ENCODE measurements around the gene SGCD.

The SGCD gene

DNA sequence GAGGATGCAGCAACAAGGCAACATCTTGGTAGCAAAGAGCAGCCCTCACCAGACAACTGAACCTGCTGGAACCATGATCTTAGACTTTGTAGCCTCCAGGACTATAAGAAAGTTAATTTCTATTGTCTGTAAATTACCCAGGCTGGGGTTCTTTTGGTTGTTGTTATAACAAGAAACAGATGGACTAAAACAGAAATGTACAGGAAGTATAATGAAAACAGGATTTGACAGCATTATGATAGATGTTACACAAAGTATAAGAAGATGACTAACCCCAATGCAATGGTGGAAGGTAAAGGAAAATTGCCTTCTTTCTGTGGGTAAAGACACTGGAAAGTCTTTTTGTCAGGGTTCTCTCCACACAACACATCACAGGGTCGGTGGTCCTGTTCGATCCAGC lies 204.2 kb downstream of the SGCD start:
- Histone ChIP-seq H3K4me1 (no peaks in the 10 kb centered on the region), H3K9me3 (no peaks in the 10 kb centered on the region), H3K4me3 (no peak overlapping the region), H3K27me3 (ENCODE audit: low read depth) (no peaks in the 10 kb centered on the region), H3K36me3 (replicated peaks) (no peaks in the 10 kb centered on the region)
- in situ Hi-C loops (cut with MboI; ENCODE audit: low sequenced_read_pairs): no loop called here
- DNase-seq (ENCODE audit: low spot score in 2 of 2): no peak

DNA sequence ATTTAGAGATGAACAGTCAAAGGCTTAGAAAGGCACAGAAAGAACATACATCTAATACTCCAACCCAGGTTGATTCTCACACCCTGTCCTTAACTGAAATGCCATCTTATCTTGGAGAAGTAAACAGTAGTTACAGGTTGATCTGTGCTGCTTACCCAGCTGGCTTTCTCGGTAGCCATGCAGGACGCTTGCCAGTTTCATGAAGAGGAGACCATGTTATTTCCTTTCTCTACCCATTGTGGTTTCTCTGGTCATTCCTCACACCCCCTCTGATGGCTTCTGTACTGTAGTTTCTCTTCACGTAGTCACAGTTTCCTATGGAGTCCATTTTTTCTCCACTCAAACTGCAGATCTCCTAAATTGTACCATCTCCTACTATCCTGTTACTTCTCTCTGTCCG lies 206.0 kb downstream of the SGCD start:
- H3K4me3 ChIP-seq: no peak overlapping the region
- H3K4me1 ChIP-seq: no peaks in the 10 kb centered on the region
- H3K27me3 ChIP-seq (ENCODE audit: low read depth): no peaks in the 10 kb centered on the region
- in situ Hi-C loops (cut with MboI; ENCODE audit: low sequenced_read_pairs): no loop called here
- DNase-seq (ENCODE audit: low spot score in 2 of 2): no peak
- no peaks in the 10 kb centered on the region for H3K9me3 ChIP-seq
- H3K36me3 ChIP-seq (replicated peaks): no peaks in the 10 kb centered on the region

DNA sequence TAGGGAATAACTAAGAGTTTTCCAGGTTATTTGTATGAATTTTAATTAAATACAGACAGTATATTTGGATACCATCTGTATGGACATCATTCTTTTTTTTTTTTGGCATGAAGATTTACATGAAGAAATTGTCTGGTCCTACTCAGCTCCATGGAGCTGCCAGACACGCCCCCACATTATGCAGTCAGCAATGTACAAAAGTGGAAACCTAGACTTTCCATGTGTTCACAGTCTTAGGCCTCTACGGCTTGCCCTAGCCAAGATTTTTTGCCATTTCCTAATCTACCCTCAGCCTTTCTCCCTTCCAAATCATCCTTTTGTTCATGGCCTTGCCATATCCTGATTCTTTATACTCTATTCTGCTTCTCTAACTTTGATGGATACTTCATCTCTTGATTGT lies 207.1 kb downstream of the SGCD start:
- Histone ChIP-seq H3K27me3 (ENCODE audit: low read depth) (no peaks in the 10 kb centered on the region), H3K36me3 (replicated peaks) (no peaks in the 10 kb centered on the region), H3K4me3 (no peak overlapping the region), H3K9me3 (no peaks in the 10 kb centered on the region), H3K4me1 (no peaks in the 10 kb centered on the region)
- in situ Hi-C loops (cut with MboI; ENCODE audit: low sequenced_read_pairs): no loop called here
- no peak for DNase-seq (ENCODE audit: low spot score in 2 of 2)

DNA sequence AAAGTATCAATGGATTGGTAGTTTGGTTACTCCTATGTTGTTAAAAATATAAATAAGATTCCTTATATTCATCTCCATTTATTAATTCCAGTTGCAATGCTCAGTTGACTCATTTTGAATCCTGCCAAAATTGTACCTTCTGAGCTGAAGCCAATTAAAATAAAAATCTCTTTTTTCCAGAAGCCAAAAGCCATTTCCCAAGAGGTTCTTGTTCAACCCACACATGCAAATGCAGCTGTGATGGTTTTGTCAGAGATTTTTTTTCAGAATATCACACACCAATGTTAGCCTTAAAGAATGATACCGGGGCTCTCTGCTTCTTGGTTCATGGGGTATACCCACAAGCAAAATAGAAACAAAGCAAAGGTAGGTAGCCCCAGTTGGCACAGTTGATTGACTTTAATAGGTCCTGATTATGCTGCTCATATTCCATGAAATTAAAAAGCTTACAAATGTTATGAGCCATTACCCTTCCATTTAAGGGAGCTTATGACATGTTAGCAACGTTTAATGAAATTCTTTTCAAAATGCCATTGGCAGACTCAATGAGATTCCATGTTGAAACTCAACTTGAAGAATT lies 208.0 kb downstream of the SGCD start:
- in situ Hi-C loops (cut with MboI; ENCODE audit: low sequenced_read_pairs): no loop called here

DNA sequence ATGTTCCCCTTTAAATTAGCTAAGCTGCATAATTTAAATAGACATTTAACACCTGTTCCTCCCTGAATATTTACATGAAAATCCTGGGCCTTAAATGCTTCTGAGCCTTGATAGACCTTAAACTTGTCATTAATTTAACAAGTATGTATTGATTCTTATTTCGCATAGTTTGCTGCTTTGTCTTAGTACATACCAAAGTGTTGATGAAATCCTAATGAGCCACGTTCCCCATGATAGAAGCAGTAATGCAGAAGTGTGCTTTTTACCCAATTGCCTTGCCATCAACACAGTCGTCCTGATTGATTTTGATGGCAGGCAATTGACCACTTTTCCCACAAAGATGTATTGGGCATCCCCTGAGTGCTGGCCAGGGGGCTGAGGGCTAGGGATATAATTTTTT lies 213.5 kb downstream of the SGCD start:
- in situ Hi-C loops (cut with MboI; ENCODE audit: low sequenced_read_pairs): no loop called here
- no peak overlapping the region for H3K4me3 ChIP-seq
- no peaks in the 10 kb centered on the region for H3K36me3 ChIP-seq (replicated peaks)
- no peak for DNase-seq (ENCODE audit: low spot score in 2 of 2)
- H3K4me1 ChIP-seq: peaks cover 27% of the 10 kb centered on the region
- H3K27me3 ChIP-seq (ENCODE audit: low read depth): no peaks in the 10 kb centered on the region
- no peaks in the 10 kb centered on the region for H3K9me3 ChIP-seq

More for the DNA sequence above, 208.0 kb downstream of the SGCD start:
- no peaks in the 10 kb centered on the region for H3K4me1 ChIP-seq
- H3K36me3 ChIP-seq (replicated peaks): no peaks in the 10 kb centered on the region
- H3K4me3 ChIP-seq: no peak overlapping the region
- no peaks in the 10 kb centered on the region for H3K27me3 ChIP-seq (ENCODE audit: low read depth)
- no peaks in the 10 kb centered on the region for H3K9me3 ChIP-seq
- DNase-seq (ENCODE audit: low spot score in 2 of 2): no peak

DNA sequence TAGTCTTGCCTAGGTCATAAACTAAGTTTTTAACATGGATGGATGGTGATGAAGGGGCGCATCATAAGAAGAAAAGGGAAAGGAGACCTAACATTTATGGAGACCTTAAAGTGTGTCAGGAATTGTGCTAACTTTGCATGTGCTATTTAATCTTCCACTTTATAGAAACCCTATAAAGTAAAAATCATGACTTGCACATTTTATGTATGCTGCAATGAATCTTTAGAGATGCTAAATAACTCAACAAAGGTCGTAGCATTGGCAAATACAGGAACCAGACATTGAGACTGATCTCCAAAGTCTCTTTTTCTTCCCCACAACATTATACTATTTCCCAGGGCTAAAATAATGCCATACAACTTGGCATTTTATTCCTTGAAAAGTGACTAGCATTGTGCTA lies 214.6 kb downstream of the SGCD start:
- Histone ChIP-seq H3K9me3 (no peaks in the 10 kb centered on the region), H3K4me1 (peaks cover 27% of the 10 kb centered on the region), H3K36me3 (replicated peaks) (no peaks in the 10 kb centered on the region), H3K27me3 (ENCODE audit: low read depth) (no peaks in the 10 kb centered on the region), H3K4me3 (no peak overlapping the region)
- peak in 1 of 2 experiments; percentile 59 for DNase-seq (ENCODE audit: low spot score in 2 of 2)
- in situ Hi-C loops (cut with MboI; ENCODE audit: low sequenced_read_pairs): no loop called here

DNA sequence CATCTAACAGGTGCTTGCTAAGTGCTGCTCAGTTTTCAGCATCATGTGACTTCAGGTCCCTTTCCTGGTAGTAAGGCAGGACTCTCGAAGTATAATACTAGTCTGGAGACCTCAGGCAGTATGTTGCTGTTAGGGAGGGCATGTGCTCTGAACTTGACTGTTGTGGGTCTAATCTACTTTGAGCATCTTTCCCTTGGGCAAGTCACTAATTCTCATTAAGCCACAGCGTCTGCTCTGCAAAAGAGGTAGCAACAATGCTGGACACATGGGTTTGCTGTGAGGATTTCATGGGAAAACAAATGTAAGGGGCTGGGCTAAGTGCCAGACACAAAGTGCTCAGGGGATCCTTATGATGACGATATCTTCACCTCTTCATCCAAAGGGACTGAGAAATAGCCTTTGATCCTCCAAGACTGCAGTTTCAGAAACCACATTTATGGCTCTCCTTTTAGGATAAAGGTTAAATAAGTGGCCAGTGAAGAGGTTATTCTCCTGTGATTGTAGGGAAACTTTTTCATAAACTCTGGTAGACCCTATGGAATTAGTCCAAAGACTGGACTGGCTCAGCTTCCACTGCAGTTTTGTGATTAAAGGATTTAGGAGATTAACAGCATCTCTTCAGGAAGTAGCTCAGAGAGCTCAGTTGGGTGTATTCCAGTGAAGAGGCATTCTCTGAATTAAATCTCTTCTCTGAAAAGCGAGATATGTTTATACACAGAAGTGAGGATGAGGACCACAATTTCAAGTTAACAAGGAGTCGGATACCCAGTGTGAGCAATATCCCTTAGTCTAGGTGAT lies 216.6 kb downstream of the SGCD start:
- no peak overlapping the region for H3K4me3 ChIP-seq
- DNase-seq (ENCODE audit: low spot score in 2 of 2): peak; percentile 53 to 54
- no peaks in the 10 kb centered on the region for H3K36me3 ChIP-seq (replicated peaks)
- H3K9me3 ChIP-seq: no peaks in the 10 kb centered on the region
- in situ Hi-C loops (cut with MboI; ENCODE audit: low sequenced_read_pairs): no loop called here
- H3K4me1 ChIP-seq: peaks cover 27% of the 10 kb centered on the region
- H3K27me3 ChIP-seq (ENCODE audit: low read depth): no peaks in the 10 kb centered on the region

DNA sequence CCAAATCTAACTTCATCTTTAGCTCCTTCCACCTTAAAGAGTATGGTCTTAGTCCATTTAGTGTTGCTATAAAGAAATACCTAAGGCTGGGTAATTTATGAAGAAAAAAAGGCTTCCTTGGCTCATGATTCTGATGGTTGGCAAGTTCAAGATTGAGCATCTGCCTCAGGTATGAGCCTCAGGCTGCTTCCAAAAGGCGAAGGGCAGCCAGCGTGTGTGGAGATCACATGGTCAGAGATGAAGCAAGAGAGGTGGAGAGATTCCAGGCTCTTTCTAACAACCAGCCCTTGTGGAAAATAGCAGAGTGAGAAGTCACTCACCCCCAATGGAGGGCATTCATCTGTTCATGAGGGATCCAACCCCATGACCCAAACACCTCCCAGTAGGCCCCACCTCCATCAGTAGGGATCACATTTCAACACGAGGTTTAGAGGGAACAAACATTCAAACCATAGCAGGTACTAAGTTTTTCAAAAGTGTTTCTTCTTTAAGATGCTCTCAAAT lies 225.9 kb downstream of the SGCD start:
- in situ Hi-C loops (cut with MboI; ENCODE audit: low sequenced_read_pairs): no loop called here
- peaks cover 14% of the 10 kb centered on the region for H3K4me1 ChIP-seq
- no peaks in the 10 kb centered on the region for H3K36me3 ChIP-seq (replicated peaks)
- no peak for DNase-seq (ENCODE audit: low spot score in 2 of 2)
- no peaks in the 10 kb centered on the region for H3K9me3 ChIP-seq
- H3K4me3 ChIP-seq: no peak overlapping the region
- no peaks in the 10 kb centered on the region for H3K27me3 ChIP-seq (ENCODE audit: low read depth)

DNA sequence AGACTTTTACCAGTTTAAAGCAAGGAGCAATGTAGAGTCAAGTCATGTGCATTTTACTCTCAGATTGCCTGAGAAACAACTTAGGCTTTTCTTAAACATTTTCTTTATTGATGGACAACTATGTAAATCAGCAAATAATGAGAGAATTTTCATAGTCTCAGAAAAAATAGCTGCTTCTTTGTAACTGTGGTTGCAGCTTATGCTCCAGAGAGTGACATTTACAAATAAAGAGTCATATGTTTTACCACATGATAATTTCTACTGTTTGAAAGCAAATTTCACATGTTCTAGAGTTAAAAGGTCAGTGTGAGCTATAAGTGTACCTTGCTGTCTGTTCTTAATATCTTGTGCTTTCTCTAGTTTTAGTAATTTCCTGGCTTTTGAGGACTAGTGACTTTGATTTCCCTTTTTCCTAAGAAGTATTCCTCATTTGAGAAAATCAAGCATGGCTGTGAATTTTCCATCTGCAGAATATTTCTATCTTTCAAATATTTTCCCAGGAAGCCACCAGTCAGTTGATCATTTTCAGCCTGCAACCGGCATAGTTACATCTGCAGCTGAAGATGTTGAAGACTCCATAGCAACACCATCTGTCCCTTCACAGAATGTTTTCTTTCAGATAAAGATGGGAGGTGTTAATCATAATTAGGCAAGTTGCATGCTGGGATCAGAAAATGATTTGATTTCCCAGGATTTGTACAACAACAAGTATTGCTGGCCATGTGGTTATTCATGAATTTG lies 229.9 kb downstream of the SGCD start:
- DNase-seq (ENCODE audit: low spot score in 2 of 2): no peak
- in situ Hi-C loops (cut with MboI; ENCODE audit: low sequenced_read_pairs): no loop called here
- Histone ChIP-seq H3K4me3 (no peak overlapping the region), H3K9me3 (no peaks in the 10 kb centered on the region), H3K27me3 (ENCODE audit: low read depth) (no peaks in the 10 kb centered on the region), H3K36me3 (replicated peaks) (no peaks in the 10 kb centered on the region), H3K4me1 (peaks cover 27% of the 10 kb centered on the region)

DNA sequence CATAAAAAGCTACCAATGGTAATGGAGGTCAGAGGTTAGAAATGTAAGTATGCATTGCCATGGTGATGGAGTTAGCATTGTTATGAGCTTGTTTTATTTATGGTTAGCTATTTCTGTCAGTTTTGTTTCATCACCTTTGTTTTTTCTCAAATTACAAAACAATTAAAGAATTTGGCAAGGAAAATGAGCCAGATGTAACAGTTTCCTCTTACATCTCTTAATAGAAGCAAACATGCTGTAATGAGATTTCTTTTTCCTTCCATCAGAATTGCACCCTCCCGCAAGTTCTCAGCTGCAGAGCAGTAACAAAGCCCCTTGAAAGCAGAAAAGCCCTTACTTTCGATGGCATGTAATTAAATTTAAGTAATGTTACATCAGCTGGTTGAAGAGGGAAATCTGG lies 233.0 kb downstream of the SGCD start:
- no peak for DNase-seq (ENCODE audit: low spot score in 2 of 2)
- in situ Hi-C loops (cut with MboI; ENCODE audit: low sequenced_read_pairs): no loop called here

DNA sequence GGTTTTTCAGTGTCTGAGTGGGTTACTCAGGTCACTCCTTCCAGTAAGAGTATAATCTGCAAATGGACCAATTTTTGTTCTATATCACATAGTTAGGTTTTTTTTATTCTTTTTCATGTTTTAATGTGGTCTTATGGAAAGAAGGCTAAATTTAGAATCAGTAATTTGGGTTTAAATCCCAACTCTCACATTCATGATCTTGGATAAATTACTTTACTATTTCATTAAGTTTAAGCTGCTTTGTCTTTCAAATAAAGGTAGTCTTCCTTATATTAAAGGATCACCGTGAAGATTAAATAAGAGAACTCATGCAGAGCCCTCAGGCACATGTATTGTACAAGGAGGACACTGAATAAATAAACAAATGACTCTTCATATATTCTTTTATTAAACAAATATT lies 234.7 kb downstream of the SGCD start:
- Histone ChIP-seq H3K27me3 (ENCODE audit: low read depth) (no peaks in the 10 kb centered on the region), H3K4me1 (peaks cover 29% of the 10 kb centered on the region), H3K36me3 (replicated peaks) (no peaks in the 10 kb centered on the region), H3K9me3 (no peaks in the 10 kb centered on the region), H3K4me3 (no peak overlapping the region)
- in situ Hi-C loops (cut with MboI; ENCODE audit: low sequenced_read_pairs): no loop called here
- peak; percentile 19 to 61 for DNase-seq (ENCODE audit: low spot score in 2 of 2)

More for the DNA sequence above, 233.0 kb downstream of the SGCD start:
- Histone ChIP-seq H3K36me3 (replicated peaks) (no peaks in the 10 kb centered on the region), H3K4me1 (peaks cover 32% of the 10 kb centered on the region), H3K9me3 (no peaks in the 10 kb centered on the region), H3K4me3 (no peak overlapping the region), H3K27me3 (ENCODE audit: low read depth) (no peaks in the 10 kb centered on the region)

DNA sequence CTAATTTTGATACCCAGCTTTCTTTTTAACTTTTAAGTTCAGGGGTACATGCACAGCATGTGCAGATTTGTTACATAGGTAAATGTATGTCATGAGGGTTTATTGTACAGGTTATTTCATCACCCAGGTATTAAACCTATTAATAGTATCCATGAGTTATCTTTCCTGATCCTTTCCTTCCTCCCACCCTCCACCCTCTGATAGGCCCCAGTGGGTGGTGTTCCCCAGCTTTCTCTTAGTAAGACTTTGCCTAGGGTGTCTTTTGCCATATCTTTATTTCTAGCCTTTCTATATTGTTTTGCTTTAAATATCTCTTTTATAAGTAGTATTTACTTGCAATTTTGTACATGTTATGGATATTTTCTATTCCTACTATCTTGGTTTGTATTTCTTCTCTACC lies 243.7 kb downstream of the SGCD start:
- in situ Hi-C loops (cut with MboI; ENCODE audit: low sequenced_read_pairs): no loop called here
- no peak for DNase-seq (ENCODE audit: low spot score in 2 of 2)
- H3K27me3 ChIP-seq (ENCODE audit: low read depth): no peaks in the 10 kb centered on the region

DNA sequence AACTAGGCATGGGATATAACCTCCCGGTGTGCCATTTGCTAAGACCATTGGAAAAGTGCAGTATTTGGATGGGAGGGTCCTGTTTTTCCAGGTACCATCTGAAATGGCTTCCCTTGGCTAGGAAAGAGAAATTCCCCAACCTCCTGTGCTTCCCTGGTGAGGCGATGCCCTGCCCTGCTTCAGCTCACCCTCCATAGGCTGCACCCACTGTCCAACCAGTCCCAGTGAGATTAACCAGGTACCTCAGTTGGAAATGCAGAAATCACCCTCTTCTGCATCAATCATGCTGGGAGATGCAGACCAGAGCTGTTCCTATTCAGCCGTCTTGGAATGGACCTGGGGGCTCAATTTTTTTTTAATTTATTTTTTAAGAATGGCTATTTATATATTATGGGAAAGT lies 254.8 kb downstream of the SGCD start:
- Histone ChIP-seq H3K4me1 (0 out of 2 replicates have a peak, but pooled peaks cover 3% of the 10 kb centered on the region), H3K27me3 (ENCODE audit: low read depth) (no peaks in the 10 kb centered on the region), H3K36me3 (replicated peaks) (no peaks in the 10 kb centered on the region), H3K4me3 (no peak overlapping the region), H3K9me3 (no peaks in the 10 kb centered on the region)
- in situ Hi-C loops (cut with MboI; ENCODE audit: low sequenced_read_pairs): no loop called here
- no peak for DNase-seq (ENCODE audit: low spot score in 2 of 2)

More for the DNA sequence above, 243.7 kb downstream of the SGCD start:
- H3K4me1 ChIP-seq: peaks cover 6% of the 10 kb centered on the region
- H3K9me3 ChIP-seq: no peaks in the 10 kb centered on the region
- no peaks in the 10 kb centered on the region for H3K36me3 ChIP-seq (replicated peaks)
- H3K4me3 ChIP-seq: no peak overlapping the region

DNA sequence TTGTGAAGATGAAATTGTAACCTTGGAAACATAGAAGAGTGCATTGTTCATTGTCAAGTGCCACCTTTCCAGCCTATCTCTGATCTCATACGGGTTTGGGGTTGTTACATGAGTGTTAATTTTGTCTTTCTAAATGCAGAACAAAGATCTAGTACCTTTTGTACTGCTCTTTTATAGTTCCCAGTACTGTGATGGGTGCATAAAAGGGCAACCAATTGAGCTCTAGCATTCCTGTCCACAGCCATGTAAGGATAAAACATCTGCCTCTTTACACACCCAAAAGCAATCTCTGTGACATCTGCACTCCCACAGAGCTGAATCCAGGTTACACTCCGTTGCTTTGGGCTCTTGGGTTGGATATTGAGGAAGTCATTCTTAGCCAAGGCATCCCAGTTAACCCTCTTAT lies 255.2 kb downstream of the SGCD start:
- no peak for DNase-seq (ENCODE audit: low spot score in 2 of 2)
- Histone ChIP-seq H3K9me3 (no peaks in the 10 kb centered on the region), H3K4me1 (0 out of 2 replicates have a peak, but pooled peaks cover 3% of the 10 kb centered on the region), H3K36me3 (replicated peaks) (no peaks in the 10 kb centered on the region), H3K27me3 (ENCODE audit: low read depth) (no peaks in the 10 kb centered on the region), H3K4me3 (no peak overlapping the region)
- in situ Hi-C loops (cut with MboI; ENCODE audit: low sequenced_read_pairs): no loop called here
